HL-60/S4 treated with phorbol 12-myristate 13-acetate at 8.2 ng/mL for 4 days and 3 days (cell line): ENCODE data around the gene SLC12A2.

Experiments used
- in situ Hi-C: fragments of 300-500 bp; cut with MboI; formaldehyde crosslinking; loops from 2 replicates; pipeline ENCODE4 v1.15.0; 2022; ENCODE audit warnings: low sequenced_read_pairs

The SLC12A2 gene

GRCh38 chr5:128083033-128083810, at the start of gene SLC12A2:
Gene SLC12A2, plus strand, starts transcription at chr5:128083766. Its CDS starts 189 bp downstream, at chr5:128083955.
- in situ Hi-C loops, result no loop called here

GRCh38 chr5:128035689-128036088, 47.9 kb upstream of the SLC12A2 start:
- in situ Hi-C loops, result no loop called here

- in situ Hi-C loops, result no loop called here
Measured at GRCh38 chr5:128036950-128037349, 46.6 kb upstream of the SLC12A2 start.

- in situ Hi-C loops, result no loop called here
Measured at GRCh38 chr5:128038643-128039042, 44.9 kb upstream of the SLC12A2 start.

GRCh38 chr5:128040927-128041326, 42.6 kb upstream of the SLC12A2 start:
- in situ Hi-C loops, result no loop called here

- in situ Hi-C loops, result no loop called here
Measured at GRCh38 chr5:128052780-128053179, 30.8 kb upstream of the SLC12A2 start.

GRCh38 chr5:128053291-128053954, 30.1 kb upstream of the SLC12A2 start:
- in situ Hi-C loops, result no loop called here

GRCh38 chr5:128060644-128061385, 22.8 kb upstream of the SLC12A2 start:
- in situ Hi-C loops, result no loop called here

GRCh38 chr5:128062172-128062746, 21.3 kb upstream of the SLC12A2 start:
- in situ Hi-C loops, result no loop called here

- in situ Hi-C loops, result no loop called here
Measured at GRCh38 chr5:128074171-128074570, 9.4 kb upstream of the SLC12A2 start.

GRCh38 chr5:128074953-128075352, 8.6 kb upstream of the SLC12A2 start:
- in situ Hi-C loops, result no loop called here

- in situ Hi-C loops, result no loop called here
Measured at GRCh38 chr5:128077526-128077925, 6.0 kb upstream of the SLC12A2 start.

GRCh38 chr5:128081111-128081851, 2.3 kb upstream of the SLC12A2 start:
- in situ Hi-C loops, result no loop called here

- in situ Hi-C loops, result no loop called here
Measured at GRCh38 chr5:128082551-128083032, 974 bp upstream of the SLC12A2 start.

- in situ Hi-C loops, result no loop called here
Measured at GRCh38 chr5:128083811-128084227, 253 bp downstream of the SLC12A2 start.

GRCh38 chr5:128084228-128085167, 932 bp downstream of the SLC12A2 start:
- in situ Hi-C loops, result no loop called here

- in situ Hi-C loops, result no loop called here
Measured at GRCh38 chr5:128085413-128085812, 1.8 kb downstream of the SLC12A2 start.

- in situ Hi-C loops, result no loop called here
Measured at GRCh38 chr5:128091579-128091978, 8.0 kb downstream of the SLC12A2 start.

- in situ Hi-C loops, result no loop called here
Measured at GRCh38 chr5:128092144-128092543, 8.6 kb downstream of the SLC12A2 start.
